Stimulated activated CD4-positive, alpha-beta T cell treated with anti-CD3 and anti-CD28 coated beads, TNF-alpha, amount 100 ng/mL, for 4 hours (primary cell): Measurements from ENCODE around the gene ISCA1.

Experiments used
- DNase-seq, 3 experiments: peaks; one replicate each; pipeline ENCODE4 v3.0.0-alpha.2; 2020; ENCODE audit warnings: low read depth in 3 of 3

The ISCA1 gene

GRCh38 chr9:86285261-86285660 is 2.9 kb upstream of the ISCA1 start:
- no peak for DNase-seq

- DNase-seq, result no peak
Measured at GRCh38 chr9:86282979-86283535, 719 bp upstream of the ISCA1 start.

GRCh38 chr9:86281593-86282076 is 703 bp downstream of the ISCA1 start:
- DNase-seq, result no peak

- no peak for DNase-seq
Measured at GRCh38 chr9:86280580-86280979, 1.8 kb downstream of the ISCA1 start.

GRCh38 chr9:86279839-86280238 is 2.5 kb downstream of the ISCA1 start:
- no peak for DNase-seq

GRCh38 chr9:86277072-86277471 is 5.3 kb downstream of the ISCA1 start:
- no peak for DNase-seq

GRCh38 chr9:86275962-86276361 is 6.4 kb downstream of the ISCA1 start:
- no peak for DNase-seq

- no peak for DNase-seq
Measured at GRCh38 chr9:86274821-86275643, 7.3 kb downstream of the ISCA1 start.

- no peak for DNase-seq
Measured at GRCh38 chr9:86272221-86272620, 10.1 kb downstream of the ISCA1 start.

- no peak for DNase-seq
Measured at GRCh38 chr9:86263876-86264275, 18.5 kb downstream of the ISCA1 start.

- no peak for DNase-seq
Measured at GRCh38 chr9:86262492-86262891, 19.8 kb downstream of the ISCA1 start.

GRCh38 chr9:86259557-86259956 is 22.8 kb downstream of the ISCA1 start, which contains the start of gene C9orf153:
TSS of gene C9orf153 (minus strand) at chr9:86259657. CDS start at chr9:86229603, 30,054 bp downstream.
- no peak for DNase-seq

- DNase-seq, result no peak
Measured at GRCh38 chr9:86257391-86257790, 24.9 kb downstream of the ISCA1 start.

- DNase-seq, result no peak
Measured at GRCh38 chr9:86256653-86257052, 25.7 kb downstream of the ISCA1 start.

GRCh38 chr9:86253577-86253976 is 28.8 kb downstream of the ISCA1 start:
- DNase-seq, result no peak

GRCh38 chr9:86252870-86253269 is 29.5 kb downstream of the ISCA1 start:
- DNase-seq, result no peak

GRCh38 chr9:86250123-86250522 is 32.2 kb downstream of the ISCA1 start:
- DNase-seq, result no peak

GRCh38 chr9:86248746-86249145 is 33.6 kb downstream of the ISCA1 start:
- no peak for DNase-seq

GRCh38 chr9:86246752-86247161 is 35.6 kb downstream of the ISCA1 start:
- no peak for DNase-seq

GRCh38 chr9:86242071-86242470 is 40.3 kb downstream of the ISCA1 start:
- DNase-seq, result no peak

GRCh38 chr9:86241216-86241615 is 41.1 kb downstream of the ISCA1 start:
- no peak for DNase-seq

GRCh38 chr9:86238861-86239770 is 43.2 kb downstream of the ISCA1 start:
- DNase-seq, result no peak
